ENCODE measurements around the gene C4orf50.

DNA sequence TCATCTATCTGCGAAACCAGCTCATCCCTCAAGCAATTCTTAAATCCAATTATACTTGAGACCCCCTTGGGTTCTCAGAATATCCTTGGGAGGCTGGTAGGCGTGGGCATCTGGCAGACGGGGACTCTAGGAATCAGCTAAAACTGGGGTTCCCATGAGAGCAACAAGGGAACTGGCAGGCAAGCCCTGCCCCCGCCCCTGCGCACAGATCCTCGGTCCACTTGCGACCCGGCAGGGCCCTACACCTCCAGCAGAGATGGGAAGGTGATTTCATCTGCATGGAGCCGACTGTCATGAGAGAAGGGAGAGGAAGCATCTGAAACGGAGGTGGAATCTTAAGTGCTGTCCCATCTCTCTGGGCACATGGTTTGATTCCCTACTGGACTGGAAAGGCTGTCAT, 9.9 kb upstream of the C4orf50 start:
- TF ChIP-seq, protein P1, sequence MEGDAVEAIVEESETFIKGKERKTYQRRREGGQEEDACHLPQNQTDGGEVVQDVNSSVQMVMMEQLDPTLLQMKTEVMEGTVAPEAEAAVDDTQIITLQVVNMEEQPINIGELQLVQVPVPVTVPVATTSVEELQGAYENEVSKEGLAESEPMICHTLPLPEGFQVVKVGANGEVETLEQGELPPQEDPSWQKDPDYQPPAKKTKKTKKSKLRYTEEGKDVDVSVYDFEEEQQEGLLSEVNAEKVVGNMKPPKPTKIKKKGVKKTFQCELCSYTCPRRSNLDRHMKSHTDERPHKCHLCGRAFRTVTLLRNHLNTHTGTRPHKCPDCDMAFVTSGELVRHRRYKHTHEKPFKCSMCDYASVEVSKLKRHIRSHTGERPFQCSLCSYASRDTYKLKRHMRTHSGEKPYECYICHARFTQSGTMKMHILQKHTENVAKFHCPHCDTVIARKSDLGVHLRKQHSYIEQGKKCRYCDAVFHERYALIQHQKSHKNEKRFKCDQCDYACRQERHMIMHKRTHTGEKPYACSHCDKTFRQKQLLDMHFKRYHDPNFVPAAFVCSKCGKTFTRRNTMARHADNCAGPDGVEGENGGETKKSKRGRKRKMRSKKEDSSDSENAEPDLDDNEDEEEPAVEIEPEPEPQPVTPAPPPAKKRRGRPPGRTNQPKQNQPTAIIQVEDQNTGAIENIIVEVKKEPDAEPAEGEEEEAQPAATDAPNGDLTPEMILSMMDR (IDR thresholded peaks at IDR 0.05) = no peak
- TF ChIP-seq POLR2A (IDR thresholded peaks at IDR 0.05) = no peak

All from heart left ventricle (tissue), 13 donors.